Measurements from ENCODE around the gene QDPR.

QDPR gene

GRCh38 chr4:17526695-17527477, 15.0 kb upstream of the QDPR start:
- DNase-seq: no peak

DNA sequence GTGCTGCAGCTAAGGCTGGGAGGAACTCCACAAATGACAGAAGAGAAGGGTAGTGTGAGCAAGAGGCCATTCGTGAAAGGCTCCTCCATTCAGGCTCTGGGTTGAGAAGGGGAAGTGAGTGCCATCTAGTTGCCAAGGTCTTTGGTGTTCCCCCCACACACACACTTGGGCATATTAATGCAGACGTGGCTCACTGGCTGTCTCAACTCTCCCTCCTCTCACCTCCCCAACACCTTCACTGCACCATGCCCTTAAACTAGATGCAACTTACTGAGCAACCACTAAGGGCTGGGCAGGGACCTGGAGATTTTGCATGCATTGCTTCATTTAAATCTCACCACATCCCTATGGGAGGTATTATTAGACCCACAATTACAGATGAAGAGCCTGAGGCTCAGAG, 11.8 kb upstream of the QDPR start:
- no peak for DNase-seq

GRCh38 chr4:17521595-17521994, 9.7 kb upstream of the QDPR start:
- no peak for DNase-seq

DNA sequence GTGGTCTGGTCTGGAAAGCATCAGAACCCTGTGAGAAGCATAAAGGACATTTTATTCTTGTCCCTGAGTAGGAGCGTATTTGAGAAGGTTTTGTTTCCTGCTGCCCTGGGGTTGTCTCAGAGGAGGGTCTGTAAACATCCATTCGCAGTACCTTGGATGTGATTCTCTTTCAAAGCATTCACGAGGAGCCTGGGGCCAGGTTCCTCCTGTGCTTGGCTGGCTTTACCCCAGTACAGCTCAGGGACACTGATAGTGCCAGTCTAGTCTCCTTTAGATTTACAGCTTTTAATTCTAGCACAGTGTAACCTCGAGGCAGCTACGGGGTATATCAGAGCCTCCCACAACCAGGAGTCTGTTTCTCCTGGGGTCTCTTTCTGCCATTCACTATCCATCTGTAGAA, 5.8 kb upstream of the QDPR start:
- no peak for DNase-seq

DNA sequence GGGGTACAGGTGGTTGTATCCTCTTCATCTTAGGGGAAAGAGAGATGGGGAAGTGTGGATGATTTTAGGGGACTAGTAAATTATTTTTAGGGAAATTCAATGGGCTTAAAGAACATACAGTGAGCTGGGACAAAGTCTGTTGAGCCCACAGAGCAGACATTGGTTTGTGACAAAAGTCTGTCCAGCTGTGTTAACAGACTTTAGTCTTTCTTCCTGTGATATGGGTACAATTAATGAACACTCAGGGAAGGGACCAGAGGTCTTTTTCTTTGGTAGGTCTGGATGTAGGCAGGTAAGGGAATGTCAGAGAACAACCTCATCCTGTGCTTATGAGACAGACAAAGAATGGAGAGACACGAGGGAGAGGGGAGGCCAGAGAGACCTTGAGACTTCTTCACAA, 5.1 kb upstream of the QDPR start:
- no peak for DNase-seq

DNA sequence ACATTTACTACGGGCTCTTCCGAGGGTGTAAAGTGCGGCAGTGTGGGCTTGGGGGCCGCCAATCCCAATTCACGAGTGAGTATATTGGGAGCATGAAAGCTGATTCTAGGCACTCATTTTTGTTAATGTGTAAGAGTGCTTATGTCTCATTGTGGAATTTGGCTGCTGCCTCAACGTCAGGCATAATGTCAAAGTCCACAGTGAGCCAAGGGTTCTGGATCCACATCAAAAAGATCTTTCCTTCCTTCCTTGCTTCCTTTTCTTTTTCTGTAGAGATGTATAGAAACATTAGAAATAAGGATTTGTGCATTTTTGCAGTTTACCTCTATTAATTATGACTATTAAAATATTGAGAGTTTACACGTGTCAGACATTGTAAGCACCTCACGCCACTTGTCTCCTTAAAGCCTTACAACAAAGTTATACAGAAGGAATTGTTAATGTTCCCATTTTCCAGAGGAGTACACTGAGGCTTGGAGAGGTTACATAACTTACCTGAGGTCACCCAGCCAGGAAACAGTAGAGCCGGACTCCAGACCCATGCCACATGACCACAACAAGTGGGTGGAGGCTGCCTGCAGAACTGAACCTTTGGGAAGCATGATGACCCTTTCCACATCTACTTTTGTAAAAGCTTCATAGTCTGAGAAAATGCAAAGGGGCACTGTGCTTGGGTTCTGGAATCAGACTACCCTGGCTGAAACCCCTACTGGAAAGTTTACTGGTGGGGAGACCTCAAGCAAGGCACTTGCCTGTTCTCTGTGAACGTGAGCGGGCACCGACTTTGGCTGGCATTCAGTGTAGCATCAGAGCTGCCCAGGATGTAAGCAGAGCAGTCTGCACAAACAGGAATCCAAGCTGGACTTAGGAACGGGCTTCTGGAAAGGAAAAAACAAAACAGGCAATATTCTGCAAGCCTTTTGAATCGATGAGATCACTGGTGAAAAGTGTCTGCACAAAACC, 3.8 kb upstream of the QDPR start:
- DNase-seq: no peak

- DNase-seq: no peak
These were observed 3.0 kb upstream of the QDPR start, which contains the start of gene CLRN2 for GRCh38 chr4:17514865-17515264. Gene CLRN2, plus strand, starts transcription at chr4:17515165. Its CDS starts 102 bp downstream, at chr4:17515267.

DNA sequence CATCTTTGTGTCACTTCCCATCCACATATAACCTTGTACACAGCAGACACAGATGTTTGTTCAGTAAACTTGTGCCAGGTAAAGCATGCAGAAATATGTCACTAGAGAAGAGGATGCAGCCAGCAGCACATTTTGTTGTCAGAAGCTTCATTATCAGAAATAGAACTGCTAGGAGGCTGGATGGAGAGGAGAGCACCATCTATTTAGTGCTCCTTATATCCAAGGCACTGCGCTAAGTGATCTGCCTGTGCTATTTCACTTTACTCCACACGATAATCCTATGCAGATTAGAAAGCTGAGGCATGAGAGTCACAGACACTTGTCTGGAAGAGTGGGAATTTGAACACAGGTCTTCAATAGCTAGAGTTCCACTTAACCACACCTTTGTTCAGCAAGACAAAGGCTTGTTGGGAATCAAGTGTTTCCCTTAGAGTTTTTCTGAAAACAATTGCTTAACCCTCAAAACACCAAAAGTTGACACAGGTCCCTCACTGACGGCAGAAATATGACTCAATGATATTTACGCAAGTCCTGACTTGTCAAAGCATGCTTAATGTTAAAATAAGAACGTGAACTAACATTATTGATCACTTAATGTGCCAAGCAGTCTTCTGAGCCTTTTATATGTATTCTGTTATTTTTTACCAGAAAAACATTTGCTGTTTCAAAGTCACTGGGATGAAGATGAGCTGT, 1.2 kb upstream of the QDPR start:
- no peak for DNase-seq

DNA sequence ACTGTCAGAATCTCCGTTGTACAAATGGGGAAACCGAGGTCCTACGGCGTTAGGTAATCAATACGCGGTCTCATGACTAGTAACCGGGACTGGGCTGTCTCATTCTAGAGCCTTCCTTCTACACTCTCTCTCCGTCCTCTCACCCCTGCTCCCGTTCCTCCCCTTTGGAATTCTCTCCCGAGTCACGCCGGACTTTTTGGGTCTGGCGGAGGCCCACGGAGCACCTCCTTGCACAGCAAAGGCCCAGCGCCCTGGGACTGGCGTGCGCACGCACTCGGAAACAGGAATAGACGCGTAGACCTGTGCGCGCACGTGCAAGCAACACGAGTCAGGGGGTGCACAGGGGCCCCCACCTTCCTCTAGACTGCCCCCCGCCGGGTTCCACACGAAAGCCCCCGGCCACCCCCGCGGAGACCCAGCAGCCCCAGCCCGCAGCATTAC, 361 bp downstream of the QDPR start:
- DNase-seq: peak; percentile 67 to 71

GRCh38 chr4:17511051-17511450, 839 bp downstream of the QDPR start:
- no peak for DNase-seq

DNA sequence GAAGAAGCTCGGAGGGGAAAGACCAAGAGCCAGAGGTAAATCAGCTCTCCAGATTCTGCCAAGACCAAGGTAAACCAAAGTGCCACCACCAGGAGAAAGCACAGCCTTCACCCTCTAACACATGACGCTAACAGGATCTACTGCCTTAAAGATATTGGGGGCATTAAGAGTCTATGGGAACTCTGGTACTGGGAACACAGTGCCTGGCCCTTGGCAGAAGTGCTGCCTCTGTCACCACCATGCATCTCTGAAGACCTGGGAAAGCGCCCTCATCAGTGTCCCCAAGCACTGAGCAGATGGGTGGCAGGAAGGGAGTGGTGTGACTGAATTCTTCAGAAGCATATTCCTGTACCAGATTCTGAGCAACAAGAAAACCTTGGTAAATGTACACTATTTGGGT, 1.3 kb downstream of the QDPR start:
- no peak for DNase-seq

- no peak for DNase-seq
These were observed 7.8 kb downstream of the QDPR start for GRCh38 chr4:17504081-17504480.

- DNase-seq: no peak
These were observed 9.1 kb downstream of the QDPR start for GRCh38 chr4:17502756-17503155.

DNA sequence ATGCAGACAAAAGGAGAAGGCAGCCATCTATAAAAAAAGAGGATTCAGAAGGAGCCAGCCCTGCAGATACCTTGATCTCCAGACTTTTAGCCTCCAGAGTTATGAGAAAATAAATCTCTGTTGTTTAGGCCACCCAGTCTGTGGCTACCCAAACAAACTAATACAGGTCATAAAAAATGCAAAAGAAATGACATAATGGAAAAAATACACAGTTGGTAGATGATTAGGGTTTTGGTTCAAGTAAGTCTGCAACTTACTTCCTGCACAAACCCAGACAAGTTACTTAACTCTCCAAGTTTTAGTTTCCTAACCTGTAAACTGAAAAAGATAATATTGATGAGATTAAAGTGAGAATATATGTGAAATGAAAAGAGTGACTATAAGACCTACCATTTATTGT, 11.3 kb downstream of the QDPR start:
- no peak for DNase-seq

DNA sequence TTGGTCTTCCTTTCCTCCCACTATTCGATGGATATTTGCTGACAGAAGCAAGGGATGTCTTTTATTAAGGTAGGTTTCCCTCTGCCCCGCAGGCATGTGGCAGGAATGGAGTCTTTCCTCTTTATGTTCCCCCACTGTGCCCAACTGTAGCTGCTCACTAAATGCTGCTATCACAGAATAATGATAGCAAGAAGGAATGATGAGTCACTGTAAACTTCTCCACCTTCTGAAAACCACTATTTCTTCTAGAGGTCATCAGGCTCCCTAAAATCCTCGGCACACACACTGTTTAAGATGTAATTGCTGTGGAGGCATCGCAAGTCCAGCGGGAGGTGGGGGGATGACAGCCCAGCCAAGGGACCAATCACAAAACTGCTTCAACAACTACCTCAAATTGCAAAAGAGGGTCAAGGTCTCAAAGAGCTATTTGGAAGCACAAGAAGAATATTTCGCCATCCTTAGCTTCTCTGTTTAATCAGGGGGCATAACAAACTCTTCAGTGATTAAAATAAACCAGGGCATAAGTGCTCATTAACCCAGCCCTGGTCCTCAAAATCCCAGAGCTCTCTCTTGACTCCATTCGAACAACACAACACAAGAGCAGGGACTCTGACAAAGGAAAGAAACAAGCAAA, 13.9 kb downstream of the QDPR start:
- DNase-seq: no peak

DNA sequence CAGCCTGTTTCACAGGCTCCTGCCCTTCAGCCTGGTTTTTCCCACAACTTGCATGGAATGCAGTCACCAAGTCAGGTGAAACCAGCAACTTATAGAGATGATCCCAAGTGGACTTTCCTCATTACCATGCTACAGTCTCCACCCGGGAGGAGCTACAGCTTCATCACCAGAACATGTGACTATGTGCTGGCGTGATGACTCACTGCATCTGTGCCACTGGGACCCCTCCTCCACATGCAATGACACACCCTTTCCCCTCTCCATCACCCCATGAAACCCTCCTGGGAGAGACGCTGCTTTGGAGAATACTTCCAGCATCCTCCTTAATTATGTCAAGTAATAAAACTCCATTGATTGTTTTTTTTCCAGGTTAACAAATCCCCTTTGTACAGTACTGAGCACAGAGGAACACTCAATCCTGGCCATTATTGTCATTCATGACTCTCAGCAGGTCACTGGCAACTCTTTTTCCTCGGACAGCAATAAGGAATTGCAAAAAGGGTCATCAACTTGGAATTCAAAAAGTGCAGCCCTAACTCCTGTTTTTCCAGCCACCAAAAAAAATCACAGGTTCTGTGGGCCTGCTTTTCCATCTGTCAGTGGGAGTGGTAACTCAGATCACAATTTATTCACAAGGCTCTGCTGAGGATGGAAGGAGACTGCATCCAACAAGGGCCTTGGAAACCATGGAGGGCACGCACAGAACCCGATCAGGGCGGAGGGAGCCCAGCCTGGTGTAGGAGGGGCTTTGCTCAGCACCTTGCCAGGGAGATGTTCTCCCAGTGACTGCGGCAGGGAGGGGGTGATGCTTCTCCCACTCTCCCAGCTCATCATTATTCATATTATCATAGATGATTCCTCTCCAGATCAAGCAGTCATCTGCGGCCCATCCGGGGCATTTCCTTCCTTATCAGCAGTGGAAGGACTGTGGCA, 17.4 kb downstream of the QDPR start:
- DNase-seq: peak in 1 of 2 donors; percentile 10

GRCh38 chr4:17493619-17494018, 18.3 kb downstream of the QDPR start:
- no peak for DNase-seq

GRCh38 chr4:17492876-17493275, 19.0 kb downstream of the QDPR start:
- DNase-seq: no peak

DNA sequence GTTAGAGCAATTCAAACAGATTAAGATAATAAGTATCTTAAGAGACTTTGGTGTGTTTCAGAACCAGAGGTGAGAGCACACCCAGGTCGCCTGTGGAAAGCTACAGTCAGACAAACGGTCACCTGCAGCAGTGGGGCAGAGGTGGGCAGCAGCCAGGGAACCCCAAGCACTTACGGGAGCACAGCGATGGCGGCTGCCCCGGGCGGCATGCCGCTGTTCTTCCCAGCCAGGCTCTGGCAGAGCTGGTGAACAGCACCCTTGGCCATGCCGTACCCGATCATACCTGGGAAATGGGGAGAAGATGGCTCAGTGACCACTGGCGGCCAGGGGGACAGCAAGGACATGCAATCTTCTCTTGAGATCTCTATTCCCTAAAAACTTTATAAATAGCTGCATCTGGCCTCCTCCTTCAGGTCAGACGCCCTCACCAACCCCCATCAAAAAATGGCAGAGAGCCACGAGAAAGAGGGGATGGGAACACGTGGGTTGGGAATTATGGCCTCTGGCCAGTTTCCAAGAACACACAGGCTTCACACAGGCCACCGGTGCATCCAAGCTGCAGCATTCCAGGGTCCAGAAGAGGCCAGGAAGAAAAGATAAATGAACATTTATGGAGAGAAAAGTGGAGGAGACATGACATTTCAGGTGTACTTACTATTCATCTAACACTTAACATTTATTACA, 19.7 kb downstream of the QDPR start:
- DNase-seq: no peak

DNA sequence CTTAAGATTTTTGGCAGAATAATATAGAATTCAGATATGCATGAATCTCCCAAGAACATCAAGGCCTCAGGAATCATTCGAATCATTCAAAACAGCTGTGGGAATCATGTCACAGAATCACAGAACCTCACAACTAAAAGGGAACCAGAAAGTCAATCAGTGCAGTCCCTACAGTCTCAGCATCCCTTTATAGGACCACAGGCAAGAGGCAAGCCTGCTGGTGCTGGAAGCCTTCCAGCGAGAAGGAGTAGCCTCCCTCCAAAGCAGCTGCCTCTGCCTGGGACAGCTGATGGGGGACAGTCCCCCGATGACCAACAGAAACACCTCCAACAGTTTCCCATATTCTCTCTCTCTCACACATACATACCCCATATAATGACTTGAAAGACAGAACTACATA, 20.7 kb downstream of the QDPR start:
- DNase-seq: no peak

GRCh38 chr4:17490575-17491059, 21.3 kb downstream of the QDPR start:
- DNase-seq: no peak
